ENCODE results near the gene LRCH1. TPM values are rescaled to one million over a fixed set of nuclear protein-coding genes. Genes with fewer than 3 reads are reported as not detected.

The LRCH1 gene
- total and polyA plus RNA-seq, 11 donors = 4.5 to 20.1 (median 12.5) TPM

GRCh38 chr13:46665633-46666482 lies 112.9 kb downstream of the LRCH1 start:
- 44 to 50% (median 47%) methylated on average over 7 of the region's 7 CpGs for WGBS, 4 donors
- no peak for DNase-seq
- peak overlapping the region in 9 of 12 donors; percentile 6 to 84 (median 36) for H3K27ac ChIP-seq
- TF ChIP-seq POLR2A (IDR thresholded peaks at IDR 0.05) = no peak
- H3K4me3 ChIP-seq = no peak overlapping the region
- H3K4me1 ChIP-seq = peaks cover 12 to 80% (median 59%) of the 10 kb centered on the region in 12 donors
- ATAC-seq = peak in 1 of 4 donors; percentile 18
- intact Hi-C loops (cut with DNase I) = loop anchor here in 2 of 10 donors (10.0 kb wide), 1 partner anchor 51 kb away; no protein-coding TSS in a partner anchor
- H3K9me3 ChIP-seq = no peaks in the 10 kb centered on the region
- H3K36me3 ChIP-seq = peaks cover 0 to 9% (median 0%) of the 10 kb centered on the region in 9 donors
- H3K27me3 ChIP-seq = no peaks in the 10 kb centered on the region

GRCh38 chr13:46666727-46667456 lies 113.9 kb downstream of the LRCH1 start:
- intact Hi-C loops (cut with DNase I) = loop anchor here in 2 of 10 donors (10.0 kb wide), 1 partner anchor 52 kb away; no protein-coding TSS in a partner anchor
- DNase-seq = peak in 2 of 5 donors; percentile 39 to 46
- H3K9me3 ChIP-seq = no peaks in the 10 kb centered on the region
- peak; percentile 32 to 85 (median 60) for ATAC-seq
- H3K4me1 ChIP-seq = peaks cover 12 to 83% (median 59%) of the 10 kb centered on the region in 12 donors
- no peaks in the 10 kb centered on the region for H3K27me3 ChIP-seq
- WGBS, 4 donors = 42 to 51% (median 46%) methylated on average over 3 of the region's 3 CpGs
- peak overlapping the region; percentile 3 to 84 (median 32) for H3K27ac ChIP-seq
- peaks cover 0 to 20% (median 0%) of the 10 kb centered on the region in 9 donors for H3K36me3 ChIP-seq
- H3K4me3 ChIP-seq = no peak overlapping the region
- TF ChIP-seq CTCF (IDR thresholded peaks at IDR 0.05) (peak in 2 of 12 donors; percentile 9 to 12), POLR2A (IDR thresholded peaks at IDR 0.05) (no peak)

GRCh38 chr13:46667687-46668281 lies 114.8 kb downstream of the LRCH1 start:
- ATAC-seq = no peak

More at GRCh38 chr13:46667687-46668281, 114.8 kb downstream of the LRCH1 start:
- Histone ChIP-seq H3K36me3 (peaks cover 0 to 21% (median 0%) of the 10 kb centered on the region in 9 donors), H3K27me3 (no peaks in the 10 kb centered on the region), H3K4me1 (peaks cover 12 to 83% (median 54%) of the 10 kb centered on the region in 12 donors), H3K27ac (peak overlapping the region; percentile 18 to 84 (median 57)), H3K9me3 (no peaks in the 10 kb centered on the region), H3K4me3 (peak overlapping the region in 7 of 12 donors; percentile 16 to 37 (median 26))
- WGBS, 4 donors = 37 to 55% (median 49%) methylated on average over 4 of the region's 4 CpGs
- TF ChIP-seq CTCF (IDR thresholded peaks at IDR 0.05) (no peak), POLR2A (IDR thresholded peaks at IDR 0.05) (no peak)
- DNase-seq = no peak
- intact Hi-C loops (cut with DNase I) = loop anchor here in 2 of 10 donors (10.0 kb wide), 1 partner anchor 53 kb away; no protein-coding TSS in a partner anchor
